IMR-90 (cell line): Measurements from ENCODE around the gene MOB4. TPM values are rescaled to one million over a fixed set of nuclear protein-coding genes. Genes with fewer than 3 reads are reported as not detected.
"Not testable (repeated sequence)": the region's sequence is repeated elsewhere in the genome, so short reads cannot be mapped to it uniquely, and the experiment has no call there.

ENCODE experiments used
- ATAC-seq: fragments of 200-7000 bp; cut with Tn5 transposase; 2 replicates; pipeline ENCODE4 v1.9.1; 2020; ENCODE audit warnings: low read depth, mild to moderate bottlenecking, moderate library complexity
- BruUV-seq: library from RNA; stranded (reverse); fragments of 400-500 nt; replicated peaks from 2 replicates; lab custom pipeline; 2021; lab: Mats Ljungman, UMichigan
- CTCF ChIA-PET: fragments of 300-600 bp; formaldehyde crosslinking; extraction: SDS; loops from one replicate; lab custom pipeline; 2021; ENCODE audit warnings: antibody characterized with exemption; lab: Yijun Ruan, JAX
- POLR2A ChIA-PET: fragments of 300-600 bp; sonication (Branson Sonifier 250); formaldehyde crosslinking; loops from one replicate; lab custom pipeline; 2022; ENCODE audit warnings: antibody characterized with exemption; ENCODE audit not compliant: unreplicated experiment; lab: Charles Lee
- DNase-seq: peaks from one replicate; pipeline ENCODE4 v3.0.0; 2013
- H2AFZ ChIP-seq: replicated peaks from 2 replicates; pipeline ENCODE3; 2013; ENCODE audit warnings: low read length, mild to moderate bottlenecking; ENCODE audit not compliant: poor library complexity
- H2AK5ac ChIP-seq: 2 replicates; pipeline ENCODE4 v1.6.1; 2013; ENCODE audit warnings: low read depth, low read length, inconsistent platforms
- H2AK9ac ChIP-seq: replicated peaks from 2 replicates; pipeline ENCODE3; 2013; ENCODE audit warnings: mild to moderate bottlenecking, low read depth, low read length, moderate library complexity; ENCODE audit not compliant: poor library complexity
- H2BK120ac ChIP-seq: 2 replicates; pipeline ENCODE4 v1.6.1; 2013; ENCODE audit warnings: low read depth, low read length, inconsistent platforms
- H2BK15ac ChIP-seq: 3 replicates; pipeline ENCODE4 v1.6.1; 2013; ENCODE audit warnings: low read depth, low read length, inconsistent platforms
- H2BK20ac ChIP-seq: 2 replicates; pipeline ENCODE4 v1.6.1; 2013; ENCODE audit warnings: low read depth, mild to moderate bottlenecking, inconsistent platforms, low read length, moderate library complexity
- H2BK5ac ChIP-seq: 2 replicates; pipeline ENCODE4 v1.6.1; 2013; ENCODE audit warnings: mild to moderate bottlenecking, low read depth, low read length, inconsistent platforms; ENCODE audit not compliant: poor library complexity, severe bottlenecking
- H3K14ac ChIP-seq: replicated peaks from 2 replicates; pipeline ENCODE4 v1.6.1; 2013; ENCODE audit warnings: low read depth, low read length, inconsistent platforms
- H3K18ac ChIP-seq: 2 replicates; pipeline ENCODE4 v1.6.1; 2013; ENCODE audit warnings: low read depth, low read length, control low read depth
- H3K23ac ChIP-seq: 2 replicates; pipeline ENCODE4 v1.6.1; 2013; ENCODE audit warnings: low read depth, low read length, inconsistent platforms
- H3K27ac ChIP-seq: 2 replicates; pipeline ENCODE4 v1.5.1; 2013; ENCODE audit warnings: mild to moderate bottlenecking, control low read depth, low read length; ENCODE audit not compliant: insufficient read depth
- H3K27me3 ChIP-seq: 2 replicates; pipeline ENCODE4 v1.6.1; 2013; ENCODE audit warnings: low read length; ENCODE audit not compliant: control insufficient read depth, insufficient read depth
- H3K36me3 ChIP-seq: 2 replicates; pipeline ENCODE4 v1.6.1; 2013; ENCODE audit warnings: low read length, mixed read lengths; ENCODE audit not compliant: control insufficient read depth, insufficient read depth
- H3K4ac ChIP-seq: 2 replicates; pipeline ENCODE4 v1.6.1; 2013; ENCODE audit warnings: low read depth, low read length, inconsistent platforms
- H3K4me1 ChIP-seq: 2 replicates; pipeline ENCODE4 v1.6.1; 2013; ENCODE audit warnings: low read length, mixed read lengths; ENCODE audit not compliant: control insufficient read depth, insufficient read depth
- H3K4me2 ChIP-seq: 2 replicates; pipeline ENCODE4 v1.6.1; 2013; ENCODE audit warnings: low read depth, mild to moderate bottlenecking, control low read depth, low read length, moderate library complexity
- H3K4me3 ChIP-seq: 2 replicates; pipeline ENCODE4 v1.5.1; 2013; ENCODE audit warnings: low read depth, mild to moderate bottlenecking, control low read depth, low read length, moderate library complexity; ENCODE audit not compliant: insufficient read depth
- H3K56ac ChIP-seq: 2 replicates; pipeline ENCODE4 v1.6.1; 2013; ENCODE audit warnings: low read length, inconsistent platforms; ENCODE audit not compliant: insufficient read depth; ENCODE audit errors: extremely low read depth
- H3K79me1 ChIP-seq, 2 experiments: 2 replicates each; pipeline ENCODE4 v1.6.1; 2013; ENCODE audit warnings: low read length in 2 of 2, inconsistent platforms in 1 of 2, low read depth in 1 of 2
- H3K9ac ChIP-seq: 2 replicates; pipeline ENCODE4 v1.6.1; 2013; ENCODE audit warnings: low read depth, low read length, control low read depth
- H3K9me1 ChIP-seq: 2 replicates; pipeline ENCODE4 v1.6.1; 2013; ENCODE audit warnings: low read length, inconsistent platforms; ENCODE audit not compliant: insufficient read depth
- H3K9me3 ChIP-seq: 2 replicates; pipeline ENCODE4 v1.6.1; 2013; ENCODE audit warnings: low read length; ENCODE audit not compliant: control insufficient read depth, insufficient read depth
- H4K20me1 ChIP-seq: 2 replicates; pipeline ENCODE4 v1.6.1; 2013; ENCODE audit warnings: low read length, inconsistent platforms; ENCODE audit not compliant: insufficient read depth
- H4K5ac ChIP-seq: 2 replicates; pipeline ENCODE4 v1.6.1; 2013; ENCODE audit warnings: mild to moderate bottlenecking, low read depth, low read length, control low read depth
- H4K8ac ChIP-seq, 2 experiments: 2 replicates each; pipeline ENCODE4 v1.6.1; 2013; ENCODE audit warnings: low read depth in 2 of 2, low read length in 2 of 2, control low read depth in 1 of 2, inconsistent platforms in 1 of 2
- H4K91ac ChIP-seq: 2 replicates; pipeline ENCODE4 v1.6.1; 2013; ENCODE audit warnings: low read depth, low read length, inconsistent platforms; ENCODE audit not compliant: insufficient read depth
- WGBS, 2 experiments: methylation state at CpG; one replicate each; pipeline versions ENCODE4 v1.1.5 to v1.1.7; 2013; ENCODE audit warnings: missing lambda C conversion rate in 2 of 2; ENCODE audit not compliant: insufficient read length in 1 of 2; ENCODE audit errors: extremely low coverage in 2 of 2; 5-methylcytosine and 5-hydroxymethylcytosine counted together
- dilution Hi-C: fragments of 300-500 bp; cut with HindIII; formaldehyde crosslinking; loops from one replicate; pipeline ENCODE4 v1.14.3; 2018; ENCODE audit warnings: low sequenced_read_pairs; ENCODE audit not compliant: unreplicated experiment
- in situ Hi-C: fragments of 300-500 bp; cut with MboI; formaldehyde crosslinking; loops from 3 replicates; pipeline ENCODE4 v1.14.3; 2019; ENCODE audit warnings: low sequenced_read_pairs, inconsistent platforms, mixed read lengths
- intact Hi-C: fragments of 100-400 bp; cut with micrococcal nuclease; formaldehyde crosslinking; loops from 2 replicates; pipeline ENCODE4 v1.10.0; 2022
- polyA plus RNA-seq, 3 experiments: library from polyadenylated mRNA; depleted of rRNA; stranded (reverse); fragments of >200 nt; gene quantifications; 2 replicates each; pipeline ENCODE4 v1.2.3, GENCODE V29; 2012; ENCODE audit warnings: low replicate concordance in 1 of 3
- total RNA-seq: library from RNA; depleted of rRNA; stranded (reverse); fragments of >200 nt; gene quantifications from 2 replicates; pipeline ENCODE4 v1.2.3, GENCODE V29; 2012

The MOB4 gene
- total and polyA plus RNA-seq, 2 of the 4 experiments (the other 2 are of a cell fraction) = 34.8 to 36.0 TPM

GRCh38 chr2:197580166-197580565 lies 64.3 kb downstream of the MOB4 start:
- DNase-seq, H3K14ac ChIP-seq, H2BK5ac ChIP-seq, H3K9me3 ChIP-seq, H3K4me2 ChIP-seq, H3K56ac ChIP-seq, in situ Hi-C loops, H3K18ac ChIP-seq, H3K23ac ChIP-seq, H3K4ac ChIP-seq, H2AFZ ChIP-seq, H4K91ac ChIP-seq, H4K20me1 ChIP-seq, H4K5ac ChIP-seq, BruUV-seq, dilution Hi-C loops, H3K27me3 ChIP-seq, H3K9ac ChIP-seq, H3K4me3 ChIP-seq, H4K8ac ChIP-seq, POLR2A ChIA-PET, H3K79me1 ChIP-seq, H2AK5ac ChIP-seq, H2BK120ac ChIP-seq, H2BK20ac ChIP-seq, ATAC-seq, H2BK15ac ChIP-seq, H3K36me3 ChIP-seq, H2AK9ac ChIP-seq, H3K9me1 ChIP-seq, CTCF ChIA-PET, H3K27ac ChIP-seq, H3K4me1 ChIP-seq, intact Hi-C loops: not testable (repeated sequence)
- 100% methylated on average over 1 of the region's 3 CpGs; no CpG with 5 or more reads in 1 of the 2 experiments for WGBS, 2 experiments

DNA sequence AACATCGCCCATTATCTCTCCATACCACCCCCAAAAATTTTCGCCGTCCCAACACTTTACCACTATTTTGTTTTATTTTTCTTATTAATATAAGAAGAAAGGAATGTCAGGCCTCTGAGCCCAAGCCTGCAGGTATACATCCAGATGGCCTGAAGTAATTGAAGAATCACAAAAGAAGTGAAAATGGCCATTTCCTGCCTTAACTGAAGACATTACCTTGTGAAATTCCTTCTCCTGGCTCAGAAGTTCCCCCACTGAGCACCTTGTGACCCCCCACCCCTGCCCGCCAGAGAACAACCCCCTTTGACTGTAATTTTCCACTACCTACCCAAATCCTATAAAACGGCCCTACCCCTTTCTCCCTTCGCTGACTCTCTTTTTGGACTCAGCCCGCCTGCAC lies 71.4 kb downstream of the MOB4 start:
- H3K4me2 ChIP-seq, BruUV-seq, dilution Hi-C loops, H2AK9ac ChIP-seq, H4K91ac ChIP-seq, H3K27ac ChIP-seq, H3K18ac ChIP-seq, H4K8ac ChIP-seq, H3K79me1 ChIP-seq, POLR2A ChIA-PET, H3K27me3 ChIP-seq, H3K4ac ChIP-seq, H3K23ac ChIP-seq, H3K56ac ChIP-seq, H3K14ac ChIP-seq, in situ Hi-C loops, H2BK20ac ChIP-seq, H4K20me1 ChIP-seq, H3K9me3 ChIP-seq, H2BK5ac ChIP-seq, H2BK120ac ChIP-seq, ATAC-seq, H3K4me3 ChIP-seq, H2BK15ac ChIP-seq, CTCF ChIA-PET, H3K9ac ChIP-seq, H3K36me3 ChIP-seq, H3K9me1 ChIP-seq, intact Hi-C loops, H2AFZ ChIP-seq, H2AK5ac ChIP-seq, DNase-seq, H4K5ac ChIP-seq, H3K4me1 ChIP-seq: not testable (repeated sequence)
- no CpG with 5 or more reads among the region's 7 CpGs for WGBS, 2 experiments
